Epithelial cell of esophagus (primary cell): ENCODE results near the gene MBNL1.

Experiments used
- DNase-seq: peaks from one replicate; pipeline ENCODE4 v3.0.0; 2010; ENCODE audit warnings: low read depth
- H3K4me3 ChIP-seq: 2 replicates; pipeline ENCODE4 v1.5.1; 2011; ENCODE audit warnings: mild to moderate bottlenecking, low read length, control low read depth
- TF ChIP-seq, protein P1 (sequence below): IDR thresholded peaks from 2 replicates; pipeline ENCODE4 v1.5.1; 2011; ENCODE audit warnings: low read depth, mild to moderate bottlenecking, low read length, control low read depth, inconsistent platforms; ENCODE audit not compliant: insufficient read depth; ENCODE audit errors: missing control alignments

The MBNL1 gene

DNA sequence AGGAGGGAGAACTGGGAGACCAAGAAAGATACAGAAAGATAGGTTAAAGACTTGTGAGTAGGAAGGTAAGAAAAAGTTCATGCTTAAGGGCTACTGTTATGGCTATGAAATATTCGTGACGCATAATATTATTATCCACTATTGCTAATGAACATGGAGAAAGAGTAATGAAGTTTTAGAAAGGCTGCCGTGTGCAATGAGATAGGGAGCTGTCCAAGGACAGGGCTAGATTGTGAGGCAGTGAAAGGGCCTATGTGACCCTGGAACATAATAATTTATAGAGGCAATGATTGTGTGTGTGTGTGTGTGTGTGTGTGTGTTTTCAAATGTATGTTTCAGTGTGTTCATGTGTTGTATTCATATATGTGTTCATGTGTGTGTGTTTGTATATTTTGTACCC is 27.7 kb downstream of the MBNL1 start:
- no peak overlapping the region for H3K4me3 ChIP-seq
- TF ChIP-seq, protein P1, sequence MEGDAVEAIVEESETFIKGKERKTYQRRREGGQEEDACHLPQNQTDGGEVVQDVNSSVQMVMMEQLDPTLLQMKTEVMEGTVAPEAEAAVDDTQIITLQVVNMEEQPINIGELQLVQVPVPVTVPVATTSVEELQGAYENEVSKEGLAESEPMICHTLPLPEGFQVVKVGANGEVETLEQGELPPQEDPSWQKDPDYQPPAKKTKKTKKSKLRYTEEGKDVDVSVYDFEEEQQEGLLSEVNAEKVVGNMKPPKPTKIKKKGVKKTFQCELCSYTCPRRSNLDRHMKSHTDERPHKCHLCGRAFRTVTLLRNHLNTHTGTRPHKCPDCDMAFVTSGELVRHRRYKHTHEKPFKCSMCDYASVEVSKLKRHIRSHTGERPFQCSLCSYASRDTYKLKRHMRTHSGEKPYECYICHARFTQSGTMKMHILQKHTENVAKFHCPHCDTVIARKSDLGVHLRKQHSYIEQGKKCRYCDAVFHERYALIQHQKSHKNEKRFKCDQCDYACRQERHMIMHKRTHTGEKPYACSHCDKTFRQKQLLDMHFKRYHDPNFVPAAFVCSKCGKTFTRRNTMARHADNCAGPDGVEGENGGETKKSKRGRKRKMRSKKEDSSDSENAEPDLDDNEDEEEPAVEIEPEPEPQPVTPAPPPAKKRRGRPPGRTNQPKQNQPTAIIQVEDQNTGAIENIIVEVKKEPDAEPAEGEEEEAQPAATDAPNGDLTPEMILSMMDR: no peak
- no peak for DNase-seq

DNA sequence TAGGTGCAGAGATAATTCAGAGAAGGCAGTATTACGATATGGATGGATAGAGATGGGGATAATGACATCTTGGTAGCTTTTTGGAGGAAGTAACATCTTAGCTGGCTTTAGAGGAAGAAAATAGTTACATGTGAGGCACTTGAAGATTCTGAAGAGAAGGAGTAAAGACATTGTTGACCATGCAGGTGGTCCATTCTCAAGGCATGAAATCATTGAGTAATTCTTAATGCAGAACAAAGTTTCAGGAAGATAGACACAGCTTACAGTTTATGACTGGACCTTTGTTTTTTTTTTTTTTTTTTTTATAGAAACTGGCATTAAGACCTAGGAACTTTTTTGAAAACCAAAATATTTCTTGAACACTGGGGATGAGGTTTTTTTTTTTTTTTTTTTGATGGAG is 28.2 kb downstream of the MBNL1 start:
- H3K4me3 ChIP-seq: no peak overlapping the region
- TF ChIP-seq, protein P1: no peak
- no peak for DNase-seq

DNA sequence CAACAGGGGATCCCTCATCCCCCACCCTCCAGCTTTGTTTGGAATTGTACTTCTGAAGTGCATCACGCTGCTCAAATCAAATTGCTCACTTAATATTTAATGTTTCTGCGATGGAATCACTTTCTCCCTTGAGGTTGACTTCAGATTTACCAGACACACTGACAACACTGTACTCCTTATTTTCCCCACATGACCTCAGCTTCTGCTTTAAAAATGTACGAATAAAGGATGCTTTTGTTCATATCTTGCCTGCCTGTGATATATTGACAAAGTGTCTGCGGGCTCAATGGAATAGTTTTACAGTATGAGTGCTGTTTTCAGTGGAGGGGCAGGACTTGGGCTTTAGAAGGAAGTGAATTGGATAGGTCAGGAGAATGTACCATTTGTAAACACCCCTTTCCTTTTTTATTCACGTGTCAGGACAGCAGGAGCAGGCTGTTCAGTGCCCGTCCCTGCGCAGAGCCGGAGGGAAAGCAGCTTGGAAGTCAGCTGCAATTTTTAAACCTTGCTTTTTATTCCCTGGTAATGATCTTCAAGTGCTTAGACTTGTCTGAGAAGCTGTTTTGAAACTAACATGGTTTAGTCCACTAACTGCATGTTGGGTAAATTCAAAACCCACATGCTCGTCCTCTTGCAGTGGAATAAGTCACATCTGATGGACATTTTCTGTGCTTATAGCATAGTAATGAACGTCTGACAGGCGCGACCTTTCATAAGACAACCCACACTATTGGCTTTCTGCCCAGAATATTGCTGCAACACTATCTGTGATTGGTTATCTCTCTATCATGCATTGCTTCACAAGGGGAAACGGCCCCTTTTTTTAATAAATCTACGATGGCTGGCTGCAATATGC is 29.9 kb downstream of the MBNL1 start:
- H3K4me3 ChIP-seq: peak overlapping the region; percentile 45
- peak; percentile 93 for DNase-seq
- TF ChIP-seq, protein P1: no peak

DNA sequence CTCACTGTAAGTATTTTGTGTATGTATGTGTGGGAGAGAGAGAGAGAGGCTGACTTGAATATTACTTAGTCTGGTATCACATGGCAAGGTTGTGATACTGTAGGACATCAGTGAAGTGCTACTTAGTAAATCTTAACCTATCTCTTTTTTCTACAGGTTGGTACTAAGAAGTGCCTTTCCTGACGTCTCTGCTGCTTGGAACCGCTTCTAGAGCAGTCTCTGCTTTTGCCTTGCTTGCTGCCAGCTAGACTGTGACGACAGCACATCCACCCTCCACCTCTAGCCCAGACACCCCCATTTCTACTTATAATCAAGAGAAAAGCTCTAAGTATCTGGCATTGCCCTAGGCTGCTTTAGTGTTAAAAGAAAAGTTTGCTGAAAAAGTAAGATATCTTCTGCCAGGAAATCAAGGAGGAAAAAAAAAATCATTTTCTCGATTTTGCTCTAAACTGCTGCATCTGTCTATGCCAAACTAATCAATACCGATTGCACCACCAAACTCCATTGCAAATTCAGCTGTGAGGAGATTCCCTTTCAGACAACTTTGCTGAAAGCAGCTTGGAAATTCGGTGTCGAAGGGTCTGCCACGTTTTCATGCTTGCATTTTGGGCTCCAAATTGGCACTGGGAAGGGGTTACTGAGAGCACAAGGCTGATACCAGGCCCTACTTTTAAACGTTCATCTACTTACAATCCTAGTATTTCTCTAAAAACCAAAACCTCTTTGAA is 30.7 kb downstream of the MBNL1 start:
- peak overlapping the region; percentile 45 for H3K4me3 ChIP-seq
- no peak for DNase-seq
- TF ChIP-seq, protein P1: no peak

DNA sequence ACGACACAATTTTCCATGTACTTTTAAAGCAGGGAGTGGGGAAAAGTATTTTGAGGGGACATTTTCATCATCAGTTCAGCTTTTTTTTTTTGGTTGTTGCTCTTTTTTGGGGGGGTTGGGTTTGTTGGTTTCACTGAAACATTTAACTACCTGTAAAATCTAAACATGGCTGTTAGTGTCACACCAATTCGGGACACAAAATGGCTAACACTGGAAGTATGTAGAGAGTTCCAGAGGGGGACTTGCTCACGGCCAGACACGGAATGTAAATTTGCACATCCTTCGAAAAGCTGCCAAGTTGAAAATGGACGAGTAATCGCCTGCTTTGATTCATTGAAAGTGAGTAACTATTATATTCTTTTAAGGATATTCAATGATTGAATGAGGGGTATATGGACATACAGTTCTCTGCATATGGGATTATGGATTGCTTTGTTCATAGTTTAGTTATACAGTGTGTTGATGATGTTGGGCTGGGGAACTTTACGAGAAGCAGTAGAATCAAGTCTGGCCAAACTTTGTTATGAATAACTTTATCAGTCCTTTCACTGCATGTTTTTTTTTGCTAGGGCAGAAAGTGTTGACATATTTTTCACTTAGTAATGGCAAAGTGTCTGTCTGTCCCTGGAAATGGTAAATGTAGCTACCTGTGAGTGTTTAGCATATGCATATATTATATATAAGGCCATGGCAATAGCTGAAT is 31.5 kb downstream of the MBNL1 start:
- H3K4me3 ChIP-seq: no peak overlapping the region
- TF ChIP-seq, protein P1: no peak
- DNase-seq: no peak

DNA sequence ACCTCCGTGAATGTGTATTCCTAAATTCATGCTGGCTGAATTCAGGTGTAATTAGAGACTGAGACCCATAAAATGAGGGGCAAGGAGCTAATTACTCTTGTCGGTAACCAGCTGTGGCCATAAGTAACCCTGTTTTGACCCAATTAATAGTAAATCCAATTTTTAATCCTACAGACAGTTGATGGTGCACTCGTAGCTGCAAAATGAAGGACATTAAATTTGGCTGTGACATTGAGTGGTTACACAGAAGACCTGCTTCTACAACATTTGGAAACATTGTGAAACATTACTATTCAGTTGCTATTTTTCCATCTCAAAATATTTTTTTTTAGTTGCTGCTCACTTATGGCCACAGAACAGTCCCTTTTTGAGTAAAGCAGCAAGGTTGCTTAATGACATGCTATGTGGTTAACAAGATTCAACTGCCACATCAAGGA is 33.0 kb downstream of the MBNL1 start:
- TF ChIP-seq, protein P1: no peak
- no peak for DNase-seq
- H3K4me3 ChIP-seq: no peak overlapping the region
